KOPT-K1 (cell line): Measurements from ENCODE around the gene YKT6.

Source experiments
- H3K27ac ChIP-seq: fragments of 200-600 bp; sonication (generic); 2 replicates; pipeline ENCODE4 v1.5.1; 2016; ENCODE audit warnings: antibody characterized with exemption, mild to moderate bottlenecking, low read depth, low read length; ENCODE audit not compliant: poor library complexity, severe bottlenecking
- H3K36me3 ChIP-seq: fragments of 200-600 bp; sonication (generic); 2 replicates; pipeline ENCODE4 v1.5.1; 2017; ENCODE audit warnings: antibody characterized with exemption, mild to moderate bottlenecking, low read length, moderate library complexity; ENCODE audit not compliant: insufficient read depth
- H3K9me3 ChIP-seq: fragments of 200-600 bp; sonication (generic); 2 replicates; pipeline ENCODE4 v1.5.1; 2017; ENCODE audit warnings: antibody characterized with exemption, low read length, mild to moderate bottlenecking; ENCODE audit not compliant: insufficient read depth, poor library complexity, severe bottlenecking

The YKT6 gene

GRCh38 chr7:44184206-44184872, 16.4 kb upstream of the YKT6 start:
- Histone ChIP-seq H3K27ac (no peak overlapping the region), H3K36me3 (no peaks in the 10 kb centered on the region), H3K9me3 (peaks cover 16% of the 10 kb centered on the region)

- H3K36me3 ChIP-seq, result no peaks in the 10 kb centered on the region
- H3K9me3 ChIP-seq, result peaks cover 16% of the 10 kb centered on the region
- no peak overlapping the region for H3K27ac ChIP-seq
Observed at GRCh38 chr7:44184873-44185446, 15.8 kb upstream of the YKT6 start.

GRCh38 chr7:44185729-44186128, 15.0 kb upstream of the YKT6 start:
- Histone ChIP-seq H3K27ac (no peak overlapping the region), H3K36me3 (no peaks in the 10 kb centered on the region), H3K9me3 (peaks cover 16% of the 10 kb centered on the region)

- Histone ChIP-seq H3K36me3 (no peaks in the 10 kb centered on the region), H3K27ac (no peak overlapping the region), H3K9me3 (peaks cover 16% of the 10 kb centered on the region)
Observed at GRCh38 chr7:44186736-44187135, 14.0 kb upstream of the YKT6 start.

GRCh38 chr7:44187636-44188416, 13.0 kb upstream of the YKT6 start:
- peaks cover 5% of the 10 kb centered on the region for H3K9me3 ChIP-seq
- no peaks in the 10 kb centered on the region for H3K36me3 ChIP-seq
- H3K27ac ChIP-seq, result no peak overlapping the region

GRCh38 chr7:44188480-44189225, 12.1 kb upstream of the YKT6 start:
- Histone ChIP-seq H3K27ac (no peak overlapping the region), H3K36me3 (no peaks in the 10 kb centered on the region), H3K9me3 (no peaks in the 10 kb centered on the region)

- H3K36me3 ChIP-seq, result no peaks in the 10 kb centered on the region
- H3K9me3 ChIP-seq, result no peaks in the 10 kb centered on the region
- no peak within 1 kb of the TSS for H3K27ac ChIP-seq
Observed at GRCh38 chr7:44189286-44189992, 11.3 kb upstream of the YKT6 start, which contains the start of gene GCK. TSS of gene GCK (minus strand) at chr7:44189439. CDS start at chr7:44188953, 486 bp downstream.

- Histone ChIP-seq H3K27ac (no peak overlapping the region), H3K36me3 (no peaks in the 10 kb centered on the region), H3K9me3 (no peaks in the 10 kb centered on the region)
Observed at GRCh38 chr7:44189993-44190872, 10.5 kb upstream of the YKT6 start.

- H3K36me3 ChIP-seq, result no peaks in the 10 kb centered on the region
- no peaks in the 10 kb centered on the region for H3K9me3 ChIP-seq
Observed at GRCh38 chr7:44191171-44191570, 9.6 kb upstream of the YKT6 start.

GRCh38 chr7:44193011-44193802, 7.6 kb upstream of the YKT6 start:
- no peak overlapping the region for H3K27ac ChIP-seq
- no peaks in the 10 kb centered on the region for H3K9me3 ChIP-seq
- no peaks in the 10 kb centered on the region for H3K36me3 ChIP-seq

More at GRCh38 chr7:44191171-44191570, 9.6 kb upstream of the YKT6 start:
- H3K27ac ChIP-seq, result no peak overlapping the region

GRCh38 chr7:44194069-44194468, 6.7 kb upstream of the YKT6 start:
- Histone ChIP-seq H3K9me3 (no peaks in the 10 kb centered on the region), H3K36me3 (no peaks in the 10 kb centered on the region), H3K27ac (no peak overlapping the region)

GRCh38 chr7:44194562-44195145, 6.1 kb upstream of the YKT6 start:
- Histone ChIP-seq H3K9me3 (no peaks in the 10 kb centered on the region), H3K36me3 (no peaks in the 10 kb centered on the region), H3K27ac (no peak overlapping the region)

- Histone ChIP-seq H3K27ac (peak overlapping the region; percentile 41), H3K36me3 (no peaks in the 10 kb centered on the region), H3K9me3 (no peaks in the 10 kb centered on the region)
Observed at GRCh38 chr7:44195889-44196288, 4.9 kb upstream of the YKT6 start.
